T-helper 9 cell (primary cell): ENCODE measurements around the gene MTFR2.
"Not testable (repeated sequence)": the region's sequence is repeated elsewhere in the genome, so short reads cannot be mapped to it uniquely, and the experiment has no call there.

Experiments used
- DNase-seq: peaks from one replicate; pipeline ENCODE4 v3.0.0-alpha.2; 2020

The MTFR2 gene

DNA sequence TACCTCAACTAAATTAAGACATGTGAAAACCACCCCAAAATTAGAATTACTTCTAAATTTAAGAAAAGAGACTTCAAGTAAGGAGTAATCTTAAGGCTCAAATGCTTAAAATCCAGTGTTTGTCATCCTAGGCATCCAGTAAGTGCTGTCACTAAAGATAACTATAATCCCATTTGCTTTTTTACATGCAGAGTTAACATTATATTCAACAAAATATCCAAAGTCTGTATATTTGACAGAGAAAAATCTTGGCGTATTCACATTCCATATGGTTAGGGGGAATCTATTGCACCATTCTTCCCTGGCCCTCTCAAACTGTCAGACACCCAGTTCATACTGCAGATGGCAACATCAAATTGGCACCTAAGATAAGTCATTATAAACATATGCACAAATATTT, 17.4 kb downstream of the MTFR2 start:
- DNase-seq, result no peak

DNA sequence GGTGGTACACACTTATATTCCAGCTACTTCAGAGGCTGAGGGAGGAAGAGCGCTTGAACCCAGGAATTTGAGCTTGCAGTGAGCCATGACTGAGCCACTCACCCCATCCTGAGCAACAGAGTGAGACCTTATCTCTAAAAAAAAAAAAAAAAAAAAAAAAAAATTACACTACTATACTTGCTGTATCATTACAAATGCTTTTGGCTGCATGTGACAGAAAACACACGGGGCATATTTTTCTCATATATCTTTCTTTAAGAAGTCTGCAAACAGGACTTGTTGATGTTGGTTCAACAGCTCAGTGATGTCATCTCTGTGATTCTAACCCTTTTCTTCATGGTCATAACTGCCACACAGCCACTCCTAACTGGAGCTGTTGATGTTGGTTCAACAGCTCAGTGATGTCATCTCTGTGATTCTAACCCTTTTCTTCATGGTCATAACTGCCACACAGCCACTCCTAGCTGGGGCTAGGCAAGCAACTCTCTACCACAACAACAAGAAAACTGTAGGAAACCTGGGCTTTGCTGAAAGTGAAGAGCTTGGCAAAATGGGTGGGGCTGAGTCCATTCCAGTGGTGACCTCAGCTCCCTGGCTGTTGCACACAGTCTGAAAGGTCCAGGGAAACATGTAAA, 19.8 kb downstream of the MTFR2 start:
- no peak for DNase-seq

DNA sequence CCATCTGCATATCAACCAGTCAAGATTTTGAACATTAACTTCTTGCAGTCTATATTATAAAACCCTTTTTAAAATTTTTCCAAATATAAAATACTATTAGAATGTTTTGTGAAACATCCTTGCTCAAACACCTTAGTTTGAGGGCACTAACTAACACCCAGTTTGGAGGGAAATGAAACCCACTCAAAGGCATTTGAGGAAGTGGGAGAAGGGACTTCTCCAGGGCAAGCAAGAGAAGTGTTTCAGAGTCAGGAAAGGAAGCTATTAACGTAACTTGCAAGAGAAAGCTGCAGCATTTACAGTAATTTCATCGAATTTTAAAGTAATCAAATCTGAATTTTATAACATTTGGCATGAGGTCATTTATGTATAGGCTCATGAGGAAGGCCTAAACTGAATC, 21.3 kb downstream of the MTFR2 start:
- DNase-seq, result no peak

DNA sequence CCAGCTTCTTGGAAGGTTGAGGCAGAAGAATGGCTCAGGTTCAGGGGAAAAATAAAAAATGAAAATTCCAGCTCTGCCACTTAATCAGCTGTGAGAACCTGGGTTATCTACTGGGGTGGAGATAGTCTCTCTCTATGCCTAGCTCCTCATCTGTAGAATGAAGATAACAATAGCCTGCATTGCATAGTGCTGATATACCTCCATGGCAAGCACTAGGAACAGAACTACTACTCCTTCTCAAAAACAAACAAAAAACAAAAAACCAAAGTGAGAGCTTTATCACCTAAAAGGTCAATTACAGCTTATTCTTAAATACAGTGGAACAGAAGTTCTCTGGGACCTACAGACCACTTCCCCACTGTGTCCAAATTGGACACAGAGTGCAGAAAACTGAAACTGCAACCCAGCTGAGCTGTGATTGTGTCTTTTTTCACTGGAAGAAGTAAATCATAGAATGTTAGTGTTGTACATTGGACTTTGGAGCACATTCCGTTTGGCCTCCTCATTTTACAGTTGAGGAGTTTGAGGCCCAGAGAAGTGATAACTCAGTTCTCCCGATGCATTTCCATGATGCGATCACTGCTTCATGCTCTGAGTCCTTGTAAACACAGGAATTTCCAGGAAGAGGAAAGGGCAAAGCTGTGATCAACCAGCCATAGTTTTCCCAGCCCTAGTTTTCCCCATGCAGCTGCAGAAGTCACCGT, 23.3 kb downstream of the MTFR2 start:
- DNase-seq, result no peak

DNA sequence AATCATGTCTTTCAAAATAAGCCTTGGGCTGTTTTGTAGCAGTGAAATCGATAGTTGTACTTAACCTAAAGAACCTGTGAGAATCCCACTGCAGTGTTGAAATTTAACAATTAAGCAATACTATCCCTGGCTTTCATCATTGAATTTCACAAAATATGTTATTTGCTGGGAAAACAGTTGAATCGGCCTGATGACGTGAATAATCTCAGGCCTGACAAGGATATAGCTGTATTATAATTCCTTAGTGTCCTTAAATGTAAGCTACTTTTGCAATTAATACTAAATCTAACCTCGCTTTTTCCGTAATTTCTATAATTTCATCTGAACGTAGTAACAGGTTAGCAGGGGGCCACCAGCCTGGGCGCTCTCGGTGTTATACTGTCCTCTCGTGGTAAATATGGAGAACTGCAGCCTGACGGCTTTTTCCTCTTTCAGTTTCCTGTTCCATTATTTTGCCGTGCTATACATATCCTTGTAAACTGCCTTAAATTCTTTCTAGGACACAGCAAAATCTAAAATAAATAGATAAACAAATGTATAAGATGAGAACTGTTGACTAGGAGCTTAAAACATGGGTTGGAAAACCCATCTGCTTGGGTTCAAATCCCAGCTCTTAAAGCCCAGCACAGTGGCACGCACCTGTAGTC, 24.0 kb downstream of the MTFR2 start:
- DNase-seq, result peak; percentile 46

DNA sequence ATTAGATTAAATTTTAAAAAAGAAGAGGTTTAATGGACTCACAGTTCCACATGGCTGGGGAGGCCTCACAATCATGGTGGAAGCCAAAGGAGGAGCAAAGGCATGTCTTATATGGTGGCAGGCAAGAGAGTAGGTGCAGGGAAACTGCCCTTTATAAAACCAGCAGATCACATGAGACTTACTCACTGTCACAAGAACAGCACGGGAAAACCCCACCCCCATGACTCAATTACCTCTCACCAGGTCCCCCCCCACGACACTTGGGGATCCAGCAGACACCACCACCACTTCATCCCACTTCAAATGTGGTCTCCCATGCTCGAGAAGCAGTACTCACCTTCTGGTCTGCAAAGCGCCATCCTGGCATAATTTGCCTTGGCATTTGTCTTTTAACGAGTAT, 24.6 kb downstream of the MTFR2 start:
- no peak for DNase-seq

DNA sequence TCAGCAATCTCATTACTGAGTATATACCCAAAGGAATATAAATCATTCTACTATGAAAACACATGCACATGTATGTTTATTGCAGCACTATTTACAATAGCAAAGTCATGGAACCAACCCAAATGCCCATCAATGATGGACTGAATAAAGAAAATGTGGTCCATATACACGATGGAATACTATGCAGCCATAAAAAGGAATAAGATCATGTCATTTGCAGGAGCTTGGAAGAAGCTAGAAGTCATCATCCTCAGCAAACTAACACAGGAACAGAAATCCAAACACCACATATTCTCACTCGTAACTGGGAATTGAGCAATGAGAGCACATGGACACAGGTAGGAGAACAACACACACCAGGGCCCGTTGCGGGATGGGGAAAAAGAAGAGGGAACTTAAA, 25.1 kb downstream of the MTFR2 start:
- DNase-seq, result not testable (repeated sequence)

DNA sequence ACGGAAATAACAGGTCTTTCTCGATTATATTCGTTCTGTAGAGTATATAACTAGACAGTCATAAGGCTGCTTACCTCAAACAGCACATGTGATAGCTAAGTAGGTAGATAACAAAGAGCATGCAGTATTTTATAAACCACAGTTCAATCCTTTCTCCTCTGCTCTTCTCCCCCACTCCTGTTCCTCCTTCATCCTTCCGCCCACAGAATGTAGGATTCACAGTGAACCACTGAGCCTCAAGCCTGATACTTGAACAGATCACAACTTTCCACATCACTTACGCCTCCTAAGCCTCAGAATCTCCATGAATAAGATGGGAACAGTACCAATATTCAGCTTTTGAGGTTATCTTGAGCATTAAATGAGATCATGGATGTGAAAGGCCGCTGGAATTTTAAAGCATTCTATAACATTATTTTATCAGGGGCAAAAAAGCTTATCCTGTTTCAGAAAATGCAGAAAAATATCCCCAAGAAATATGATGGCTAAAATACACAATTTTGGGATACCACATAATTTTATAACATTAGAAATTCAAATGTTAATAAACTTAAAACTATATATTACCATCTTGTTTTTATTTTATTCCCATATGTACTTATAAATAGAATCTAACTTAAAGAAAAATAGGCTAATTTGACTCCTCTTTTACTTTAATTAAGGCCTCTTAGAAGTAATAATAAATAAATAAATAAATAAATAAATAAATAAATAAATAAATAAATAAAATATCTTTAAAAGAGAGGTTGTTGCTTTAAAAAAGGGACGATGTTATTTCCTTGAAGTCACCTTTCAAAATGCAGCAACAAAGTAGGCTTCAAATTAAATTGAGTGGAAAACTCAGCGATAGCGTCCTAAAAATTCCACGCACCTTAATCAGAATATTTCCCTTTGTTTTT, 33.4 kb downstream of the MTFR2 start:
- DNase-seq, result no peak

DNA sequence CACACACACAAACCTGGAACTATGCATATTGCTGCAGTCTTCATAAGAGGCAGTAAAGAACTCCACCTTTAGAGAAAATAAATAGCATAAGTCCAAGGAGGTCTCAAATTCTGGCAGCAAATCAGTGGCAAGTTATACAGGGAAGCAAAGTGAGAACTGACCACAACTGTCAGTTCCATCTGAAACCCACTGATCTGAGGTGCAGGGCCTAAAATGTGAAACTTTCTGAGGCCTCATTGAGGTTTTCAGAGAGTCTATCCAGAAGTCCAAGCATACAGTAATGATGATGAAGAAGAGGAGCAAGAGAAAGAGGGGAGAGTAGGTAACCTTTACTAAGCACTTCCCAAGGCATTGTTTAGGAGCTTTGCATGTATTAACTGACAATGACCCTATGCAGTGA, 36.3 kb downstream of the MTFR2 start:
- no peak for DNase-seq

DNA sequence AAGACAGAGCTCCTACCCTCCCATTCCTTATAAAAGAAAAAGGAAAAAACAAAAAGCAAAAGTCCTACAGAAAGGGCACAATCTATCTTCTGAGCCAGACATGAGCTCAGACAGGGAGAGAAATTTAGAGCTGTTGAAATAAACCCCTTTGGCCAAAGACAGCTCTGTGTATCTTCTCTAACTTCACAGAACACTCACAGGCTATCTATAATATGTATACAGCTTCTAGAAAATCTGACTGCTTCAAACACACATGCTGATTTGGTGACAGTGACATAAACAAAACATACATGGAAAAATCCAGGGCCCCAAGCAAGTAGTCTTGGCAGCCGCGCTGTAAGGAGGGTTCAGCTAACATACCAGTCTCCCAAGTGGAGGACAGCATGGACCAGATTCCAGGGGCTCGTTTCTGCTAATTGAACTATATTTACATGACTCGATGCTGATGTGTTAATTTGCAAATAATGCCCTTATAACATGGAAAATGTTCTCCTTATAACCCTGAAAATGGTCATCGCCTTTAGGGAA, 37.0 kb downstream of the MTFR2 start:
- DNase-seq, result no peak

DNA sequence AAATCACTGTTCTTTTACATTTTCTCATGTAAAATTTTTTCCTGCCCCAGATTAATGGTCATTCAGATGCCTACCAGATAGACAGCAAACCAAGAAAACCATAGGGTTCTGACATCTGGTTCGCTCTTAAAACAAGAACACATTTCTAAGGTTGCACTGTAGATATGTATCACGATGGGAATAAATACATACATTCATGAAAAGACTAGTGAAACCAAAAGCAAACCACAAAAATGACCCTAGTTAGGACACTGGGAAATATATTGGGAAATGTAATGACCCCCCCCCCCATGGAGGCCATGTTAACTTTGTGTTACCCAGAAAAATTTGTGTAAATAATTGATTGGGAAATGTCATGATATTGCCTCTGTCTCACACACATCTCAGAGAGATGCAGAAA, 37.5 kb downstream of the MTFR2 start:
- no peak for DNase-seq

DNA sequence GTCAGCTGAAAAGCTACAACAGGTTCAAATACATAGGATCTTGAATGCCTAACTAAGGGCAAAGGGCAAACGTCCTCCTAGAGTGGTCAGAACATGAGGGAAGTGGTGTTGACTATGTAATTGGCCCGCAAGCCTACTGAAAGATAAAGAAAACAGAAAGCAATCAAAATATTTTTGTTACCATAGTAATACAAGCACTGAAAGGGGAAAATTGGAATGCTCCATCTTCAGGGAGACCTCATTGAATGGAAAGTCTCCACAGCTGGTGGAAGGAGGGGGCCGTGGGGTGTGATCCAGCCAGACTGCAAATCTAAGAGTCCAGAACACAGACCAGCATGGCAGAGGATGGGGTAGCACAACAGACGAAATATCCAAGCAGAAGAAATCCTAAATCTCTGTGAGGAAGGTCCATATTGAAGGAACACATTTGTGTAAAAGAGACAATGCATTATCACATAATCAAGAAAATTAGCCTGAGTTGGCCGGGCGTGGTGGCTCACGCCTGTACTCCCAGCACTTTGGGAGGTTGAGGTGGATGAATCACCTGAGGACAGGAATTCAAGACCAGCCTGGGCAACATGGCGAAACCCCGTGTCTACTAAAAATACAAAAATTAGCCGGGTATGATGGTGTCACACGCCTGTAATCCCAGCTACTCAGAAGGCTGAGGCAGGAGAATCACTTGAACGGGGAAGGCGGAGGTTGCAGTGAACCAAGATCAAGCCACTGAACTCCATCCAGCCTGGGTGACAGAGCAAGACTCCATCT, 39.5 kb downstream of the MTFR2 start:
- DNase-seq, result no peak

DNA sequence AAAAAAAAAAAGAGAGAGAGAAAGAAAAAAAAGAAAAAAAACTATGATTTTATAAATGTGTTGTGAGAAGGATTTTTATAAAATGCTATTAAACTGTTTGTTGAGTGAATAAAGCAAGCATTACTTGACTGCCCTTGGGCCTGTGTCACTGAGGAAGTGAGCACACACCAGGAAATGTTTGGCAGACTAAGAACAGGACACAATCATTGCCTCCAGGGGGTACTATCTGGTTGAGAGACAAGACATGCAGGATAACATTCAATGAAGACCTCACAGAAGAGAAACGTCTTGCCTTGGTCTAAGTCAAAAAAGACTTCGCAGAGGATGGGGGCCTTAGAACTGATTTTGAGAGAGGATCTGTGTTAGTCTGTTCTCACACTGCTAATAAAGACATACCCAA, 40.6 kb downstream of the MTFR2 start:
- DNase-seq, result no peak

DNA sequence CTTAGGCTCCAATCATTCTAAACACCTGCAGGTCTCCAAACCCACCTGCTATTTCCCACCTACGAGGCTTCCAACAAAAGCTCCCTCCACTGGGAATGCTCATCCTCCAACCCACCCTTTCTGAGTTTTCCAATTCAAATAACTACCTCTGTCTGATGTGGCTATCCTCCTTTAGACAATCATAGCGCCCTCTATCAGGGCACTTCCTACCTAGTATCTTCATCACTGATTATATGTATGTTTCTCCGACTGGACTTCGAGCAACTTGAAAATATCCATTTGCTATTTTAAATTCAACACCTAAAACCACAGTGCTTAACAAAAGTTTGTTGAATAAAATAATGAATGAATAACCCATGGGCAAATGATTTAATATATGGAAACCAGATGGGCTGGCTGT, 41.3 kb downstream of the MTFR2 start:
- DNase-seq, result no peak

DNA sequence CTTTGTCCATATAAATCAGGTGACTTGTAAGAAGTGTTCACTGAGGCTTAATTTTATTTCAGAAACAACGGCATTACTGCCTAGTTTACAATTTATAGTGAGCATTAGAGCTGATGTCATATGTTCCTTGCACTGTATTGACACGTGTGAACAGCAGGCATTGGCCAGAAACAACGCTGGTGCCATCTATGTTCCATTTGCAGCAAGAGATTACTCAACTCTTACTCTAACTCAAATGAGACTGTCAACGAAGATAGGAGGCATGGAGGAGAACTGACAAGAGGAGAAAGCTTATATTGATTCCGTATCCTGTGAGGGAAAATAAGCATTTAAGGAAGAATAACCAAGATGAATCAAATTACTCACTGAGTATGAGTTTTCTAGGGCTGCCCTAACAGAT, 48.4 kb downstream of the MTFR2 start:
- DNase-seq, result no peak

DNA sequence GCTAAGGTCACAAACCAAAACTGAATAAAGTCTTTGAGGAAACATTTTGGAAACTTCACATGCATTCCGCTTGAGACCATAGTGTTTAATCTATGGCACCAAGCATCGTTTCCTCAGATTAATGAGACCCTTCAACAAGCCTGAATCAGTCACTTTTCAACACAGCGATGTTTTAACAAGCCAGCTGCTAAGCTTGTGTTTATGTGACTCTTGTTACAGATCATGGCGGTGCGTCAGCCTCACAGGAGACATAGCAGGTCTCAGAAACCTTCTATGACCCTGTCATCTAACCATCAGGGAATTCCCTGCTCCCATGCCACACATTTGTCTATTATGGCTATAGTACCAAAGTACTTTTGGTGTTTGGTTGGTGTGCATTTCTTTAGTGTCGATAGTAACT, 57.2 kb downstream of the MTFR2 start:
- DNase-seq, result no peak

DNA sequence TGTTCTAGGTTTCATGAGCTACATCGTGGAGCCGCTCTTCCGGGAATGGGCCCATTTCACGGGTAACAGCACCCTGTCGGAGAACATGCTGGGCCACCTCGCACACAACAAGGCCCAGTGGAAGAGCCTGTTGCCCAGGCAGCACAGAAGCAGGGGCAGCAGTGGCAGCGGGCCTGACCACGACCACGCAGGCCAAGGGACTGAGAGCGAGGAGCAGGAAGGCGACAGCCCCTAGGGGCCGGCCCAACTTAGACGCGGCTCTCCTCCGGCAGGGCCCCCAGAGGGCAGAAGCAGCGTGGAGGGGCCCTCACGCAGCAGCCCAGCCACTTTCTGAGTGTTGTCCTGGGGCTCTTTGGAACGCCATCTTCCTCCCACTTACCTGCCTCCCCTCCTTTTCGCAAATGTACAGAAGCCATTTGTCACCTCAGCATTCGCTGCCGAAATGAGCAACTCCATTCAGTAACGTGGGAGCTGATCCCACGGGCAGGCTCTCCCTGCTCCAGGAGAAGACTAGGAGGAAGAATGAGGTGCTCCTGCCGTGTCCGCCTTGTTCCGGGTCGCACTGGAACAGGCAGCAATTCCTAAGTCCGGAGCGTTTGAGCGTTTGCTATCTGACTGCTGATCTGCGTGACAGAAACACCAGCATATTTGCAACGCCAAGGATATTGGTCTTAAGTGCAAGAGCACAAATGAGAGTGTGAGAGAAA, 58.4 kb downstream of the MTFR2 start:
- no peak for DNase-seq

DNA sequence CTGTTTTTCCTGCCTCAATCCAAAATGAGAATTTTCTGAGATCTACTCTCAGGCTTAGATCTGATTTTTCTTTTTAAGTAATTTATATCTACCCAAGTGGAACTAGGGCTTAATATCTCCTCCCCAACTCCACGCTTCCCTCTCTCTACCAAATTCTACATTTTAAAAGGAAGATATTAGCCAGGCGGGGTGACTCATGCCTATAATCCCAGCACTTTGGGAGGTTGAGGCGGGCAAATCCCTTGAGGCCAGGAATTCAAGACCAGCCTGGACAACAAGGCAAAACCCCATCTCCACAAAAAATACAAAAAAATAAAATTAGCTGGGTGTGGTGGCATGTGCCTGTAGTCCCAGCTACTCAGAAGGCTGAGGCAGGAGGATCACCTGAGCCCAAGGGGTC, 61.0 kb downstream of the MTFR2 start:
- no peak for DNase-seq

DNA sequence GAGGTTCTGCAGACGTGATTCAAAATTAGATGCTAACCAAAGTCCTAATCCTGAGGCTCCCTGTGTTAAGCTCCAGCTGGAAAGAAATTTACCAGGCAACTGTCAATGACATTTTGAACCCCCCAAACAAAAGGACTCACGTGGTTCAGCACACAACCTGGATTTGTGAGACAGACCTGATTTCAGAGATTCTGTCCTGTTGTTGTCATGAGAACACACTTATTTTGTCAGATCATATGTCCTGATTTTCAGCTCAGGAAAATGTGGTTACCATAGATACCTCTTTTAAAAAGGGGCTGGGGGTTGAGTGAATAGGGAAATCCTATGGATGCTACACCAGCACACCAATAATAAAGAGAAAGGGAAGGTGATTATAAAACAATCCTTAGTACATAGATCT, 61.6 kb downstream of the MTFR2 start:
- no peak for DNase-seq

DNA sequence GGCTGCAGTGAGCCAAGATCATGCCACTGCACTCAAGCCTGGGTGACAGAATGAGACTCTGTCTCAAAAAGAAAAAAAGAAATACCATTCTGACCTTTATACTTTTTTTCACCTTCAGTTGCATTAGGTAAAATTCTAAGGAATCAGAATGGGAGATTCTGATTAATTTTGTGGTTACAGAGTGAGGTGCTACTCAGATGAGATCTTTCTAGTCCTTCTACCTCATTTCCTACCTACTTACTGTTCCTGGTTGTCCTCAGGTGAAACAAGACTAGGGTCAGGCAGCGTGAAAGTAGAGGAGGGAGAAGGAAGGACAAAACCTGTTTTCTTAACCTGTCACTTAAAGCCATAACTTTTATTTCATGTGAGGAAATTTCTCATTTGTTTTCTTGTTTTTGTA, 63.7 kb downstream of the MTFR2 start:
- DNase-seq, result no peak

DNA sequence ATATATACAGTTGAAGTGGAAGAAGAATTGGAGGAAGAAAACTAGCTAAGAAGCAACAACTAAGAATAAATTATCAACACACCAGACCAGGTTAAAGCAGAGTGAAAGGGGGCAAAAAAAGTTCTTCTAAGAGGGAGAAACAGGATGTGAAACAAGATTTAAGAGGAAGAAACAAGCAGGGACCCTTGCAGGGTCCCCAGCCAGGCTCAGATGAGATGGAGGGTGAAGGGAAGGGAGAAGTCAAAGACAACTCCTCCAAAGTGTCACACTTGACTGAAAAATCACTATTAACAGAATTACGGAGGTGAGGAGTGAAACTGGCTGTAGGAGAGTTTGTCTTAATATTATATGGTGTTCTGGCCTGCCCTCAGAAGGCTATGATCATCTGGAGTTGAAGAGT, 65.4 kb downstream of the MTFR2 start:
- DNase-seq, result no peak

DNA sequence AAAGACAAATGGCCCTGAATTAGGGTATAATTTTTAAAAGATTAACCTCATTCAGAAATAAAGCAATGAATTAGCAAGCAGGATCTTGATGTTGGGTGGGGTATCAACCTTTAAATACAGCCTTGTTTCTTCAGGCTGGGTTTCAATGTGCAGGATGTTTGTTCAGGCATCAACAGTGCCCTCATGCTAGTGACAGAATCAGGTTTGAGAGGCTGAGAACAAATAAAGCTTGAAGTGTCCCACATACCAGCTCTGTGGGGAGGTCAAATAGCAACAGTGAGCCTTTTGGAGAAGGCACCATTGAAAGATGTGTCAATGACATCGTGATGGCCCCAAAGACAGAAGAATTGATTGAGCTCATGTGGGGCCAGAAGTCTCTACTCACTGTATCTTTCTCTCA, 68.2 kb downstream of the MTFR2 start:
- DNase-seq, result no peak
